K562 (cell line): Measurements from ENCODE around the gene NR1I3. TPM values are rescaled to one million over a fixed set of nuclear protein-coding genes. Genes with fewer than 3 reads are reported as not detected.

ENCODE experiments used
- ATAC-seq: fragments of 200-7000 bp; cut with Tn5 transposase; 3 replicates; pipeline ENCODE4 v1.9.1; 2020; ENCODE audit warnings: moderate library complexity
- BruUV-seq: library from RNA; stranded (reverse); fragments of 400-500 nt; replicated peaks from 2 replicates; lab custom pipeline; 2021; lab: Mats Ljungman, UMichigan
- CTCF ChIA-PET: fragments of 300-600 bp; formaldehyde crosslinking; extraction: SDS; loops from one replicate; lab custom pipeline; 2021; ENCODE audit warnings: low intra/inter-chr PET ratio; lab: Yijun Ruan, JAX
- POLR2A ChIA-PET: fragments of 300-600, 350-650 bp; sonication (Branson Sonifier 250); formaldehyde crosslinking; extraction: SDS; loops from one replicate; lab custom pipeline; 2021; ENCODE audit warnings: antibody characterized with exemption, inconsistent platforms; lab: Yijun Ruan, JAX
- DNase-seq, 4 experiments: peaks; one replicate each; pipeline versions ENCODE4 v3.0.0 to v3.0.0-alpha.2; 2011 to 2018; ENCODE audit warnings: low spot score in 3 of 4, mixed read lengths in 3 of 4; ENCODE audit errors: extremely low read depth in 1 of 4
- FAIRE-seq: peaks from 2 replicates; lab custom pipeline; 2011; peaks lifted over from hg19 to GRCh38; lab: Jason Lieb, UNC
- H2AFZ ChIP-seq: 2 replicates; pipeline ENCODE4 v1.6.0; 2011; ENCODE audit warnings: low read depth, low read length, control low read depth, inconsistent platforms
- H3K27ac ChIP-seq: fragments of 200-600 bp; 3 replicates; pipeline ENCODE4 v1.8.0; 2011; ENCODE audit warnings: low read depth, mild to moderate bottlenecking, control low read depth, inconsistent platforms, low read length, moderate library complexity, mixed read lengths; ENCODE audit errors: extremely low read depth
- H3K27me3 ChIP-seq, 2 experiments: fragments of 300-600 bp in 1 of 2; 2 replicates in 1 of 2; 3 replicates in 1 of 2; pipeline versions ENCODE4 v1.6.0 to v1.8.0; 2011; ENCODE audit warnings: inconsistent platforms in 2 of 2, low read length in 2 of 2, mild to moderate bottlenecking in 1 of 2, mixed read lengths in 1 of 2, moderate library complexity in 1 of 2; ENCODE audit not compliant: control insufficient read depth in 2 of 2, insufficient read depth in 2 of 2
- H3K36me3 ChIP-seq: fragments of 300-600 bp; 3 replicates; pipeline ENCODE4 v1.8.0; 2011; ENCODE audit warnings: mild to moderate bottlenecking, low read length, inconsistent platforms; ENCODE audit not compliant: control insufficient read depth, insufficient read depth
- H3K4me1 ChIP-seq, 2 experiments: fragments of 200-600 bp in 1 of 2; replicated peaks in 1 of 2; 2 replicates in 1 of 2; 3 replicates in 1 of 2; pipeline versions ENCODE4 v1.5.1 to v1.8.0; 2011; ENCODE audit warnings: inconsistent platforms in 2 of 2, low read length in 2 of 2, mild to moderate bottlenecking in 1 of 2, mixed read lengths in 1 of 2, moderate library complexity in 1 of 2; ENCODE audit not compliant: control insufficient read depth in 2 of 2, insufficient read depth in 2 of 2
- H3K4me2 ChIP-seq: 2 replicates; pipeline ENCODE4 v1.6.1; 2011; ENCODE audit warnings: low read length, control low read depth, inconsistent platforms, mixed read lengths; ENCODE audit not compliant: insufficient read depth
- H3K4me3 ChIP-seq: fragments of 200-600 bp; sonication (generic), shearing (Covaris generic); 2 replicates; pipeline ENCODE4 v1.5.1; 2016; ENCODE audit warnings: control low read depth, inconsistent platforms
- H3K79me2 ChIP-seq: fragments of 200-600 bp; 3 replicates; pipeline ENCODE4 v1.8.0; 2011; ENCODE audit warnings: low read length, inconsistent platforms; ENCODE audit not compliant: control insufficient read depth, insufficient read depth
- H3K9ac ChIP-seq, 2 experiments: 2 replicates each; pipeline versions ENCODE4 v1.6.0 to v1.6.1; 2011; ENCODE audit warnings: low read depth in 2 of 2, low read length in 2 of 2, control low read depth in 1 of 2, inconsistent platforms in 1 of 2, mild to moderate bottlenecking in 1 of 2, mixed read lengths in 1 of 2; ENCODE audit not compliant: insufficient read depth in 1 of 2
- H3K9me1 ChIP-seq: one replicate; pipeline ENCODE4 v1.6.0; 2011; ENCODE audit warnings: inconsistent platforms, mild to moderate bottlenecking, low read length, moderate library complexity; ENCODE audit not compliant: control insufficient read depth, insufficient read depth
- H3K9me3 ChIP-seq: replicated peaks from 2 replicates; pipeline ENCODE4 v1.5.1; 2011; ENCODE audit warnings: low read depth, low read length, inconsistent platforms; ENCODE audit not compliant: control insufficient read depth, insufficient read depth
- H4K20me1 ChIP-seq: replicated peaks from 2 replicates; pipeline ENCODE4 v1.6.1; 2011; ENCODE audit warnings: low read length, inconsistent platforms, mixed read lengths; ENCODE audit not compliant: control insufficient read depth, insufficient read depth
- BRF1 ChIP-seq: IDR thresholded peaks from 3 replicates; pipeline ENCODE4 v1.6.1; 2011; ENCODE audit warnings: borderline replicate concordance, mild to moderate bottlenecking; ENCODE audit not compliant: insufficient read length; ENCODE audit errors: extremely low read depth
- ETS1 ChIP-seq: conservative IDR thresholded peaks from 2 replicates; pipeline ENCODE4 v1.6.1; 2011; ENCODE audit warnings: low read depth, mild to moderate bottlenecking, low read length; ENCODE audit not compliant: control insufficient read depth
- HDAC2 ChIP-seq: fragments of 450-650 bp; IDR thresholded peaks from 2 replicates; pipeline ENCODE4 v1.6.1; 2016; ENCODE audit warnings: mild to moderate bottlenecking
- MTA2 ChIP-seq: fragments of 450-650 bp; IDR thresholded peaks from 2 replicates; pipeline ENCODE4 v1.6.1; 2016; ENCODE audit warnings: low read depth
- MYBL2 ChIP-seq, 2 experiments: fragments of 450-650 bp in 1 of 2; sonication (generic) in 1 of 2; formaldehyde crosslinking in 1 of 2; IDR thresholded peaks; 2 replicates each; pipeline versions ENCODE4 v1.6.1 to v1.8.1; 2017 to 2022; ENCODE audit warnings: borderline replicate concordance in 1 of 2, inconsistent platforms in 1 of 2, low read depth in 1 of 2, mild to moderate bottlenecking in 1 of 2, missing genetic modification reagents in 1 of 2, moderate library complexity in 1 of 2
- NCOA1 ChIP-seq: fragments of 450-650 bp; IDR thresholded peaks from 2 replicates; pipeline ENCODE4 v1.6.1; 2016; ENCODE audit warnings: low read depth
- NCOA2 ChIP-seq, 2 experiments: fragments of 450-650 bp; IDR thresholded peaks; 2 replicates each; pipeline ENCODE4 v1.6.1; 2018; ENCODE audit warnings: mild to moderate bottlenecking in 2 of 2, moderate library complexity in 1 of 2; ENCODE audit not compliant: partially characterized antibody in 2 of 2
- RBM22 ChIP-seq: fragments of 200-400 bp; formaldehyde crosslinking; IDR thresholded peaks from 2 replicates; pipeline ENCODE4 v1.6.1; 2018; ENCODE audit warnings: low read length, low read depth; ENCODE audit not compliant: poor library complexity, severe bottlenecking
- TAF7 ChIP-seq: fragments of 450-650 bp; IDR thresholded peaks from 2 replicates; pipeline ENCODE4 v1.6.1; 2016; ENCODE audit warnings: missing genetic modification characterization, missing compliant biosample characterization
- XRCC3 ChIP-seq: fragments of 450-650 bp; IDR thresholded peaks from 2 replicates; pipeline ENCODE4 v1.6.1; 2017; ENCODE audit warnings: mild to moderate bottlenecking, moderate library complexity
- ZNF133 ChIP-seq: fragments of 250-450 bp; sonication (Bioruptor Pico); IDR thresholded peaks from 2 replicates; pipeline ENCODE4 v1.4.0; 2020; ENCODE audit warnings: mild to moderate bottlenecking
- ZNF140 ChIP-seq: fragments of 250-450 bp; sonication (Bioruptor Pico); IDR thresholded peaks from 2 replicates; pipeline ENCODE4 v1.8.0; 2021; ENCODE audit warnings: moderate library complexity, mild to moderate bottlenecking, inconsistent platforms
- ZNF24 ChIP-seq: fragments of 450-650 bp; IDR thresholded peaks from 2 replicates; pipeline ENCODE4 v1.6.1; 2016
- ZNF609 ChIP-seq: sonication (generic); formaldehyde crosslinking; IDR thresholded peaks from 2 replicates; pipeline ENCODE4 v1.8.1; 2023; ENCODE audit warnings: missing genetic modification reagents, mild to moderate bottlenecking, borderline replicate concordance
- ZSCAN29 ChIP-seq: fragments of 450-650 bp; IDR thresholded peaks from 2 replicates; pipeline ENCODE4 v1.6.1; 2017
- WGBS: fragments of 100-300 bp; shearing (Covaris generic); methylation state at CpG from one replicate; pipeline ENCODE4 v1.1.6; 2016; ENCODE audit warnings: low coverage, mixed read lengths; ENCODE audit not compliant: insufficient coverage; ENCODE audit errors: missing lambda C conversion rate; 5-methylcytosine and 5-hydroxymethylcytosine counted together
- in situ Hi-C: fragments of 300-500 bp; cut with MboI; formaldehyde crosslinking; loops from 4 replicates; pipeline ENCODE4 v1.15.0; 2018; ENCODE audit warnings: inconsistent platforms, mixed read lengths
- intact Hi-C: fragments of 100-400 bp; cut with micrococcal nuclease; formaldehyde crosslinking; loops from 2 replicates; pipeline ENCODE4 v1.14.2; 2022
- polyA plus RNA-seq, 8 experiments: library from polyadenylated mRNA; depleted of rRNA in 4 of 8; stranded (reverse) in 5 of 8; unstranded in 3 of 8; fragments of >200 nt; fragmentation: Nextera tagmentation in 2 of 8; fragmentation: Illumina TruSeq in 1 of 8; extraction: Ambion mirVana in 2 of 8; extraction: Trizol in 1 of 8; gene quantifications; 2 replicates each; pipeline versions ENCODE4 v1.2.1 to v1.2.3, GENCODE V29; 2011 to 2014; ENCODE audit warnings: inconsistent platforms in 1 of 8, missing spikeins in 1 of 8
- total RNA-seq, 7 experiments: library from RNA; depleted of rRNA in 6 of 7; stranded (reverse); fragments of >200 nt in 6 of 7; fragmentation: Illumina TruSeq in 2 of 7; extraction: Trizol in 2 of 7; gene quantifications; 2 replicates each; pipeline versions ENCODE4 v1.2.1 to v1.2.3, GENCODE V29; 2011 to 2021; ENCODE audit warnings: low replicate concordance in 1 of 7

NR1I3 gene
- total and polyA plus RNA-seq, 9 of the 15 experiments (the other 6 are each of a cell fraction or from before 2014, with no cell fraction given): 0.11 TPM; not detected in 8

- Histone ChIP-seq H3K4me2 (no peak overlapping the region), H3K9me1 (no peaks in the 10 kb centered on the region), H3K27ac (no peak overlapping the region), H2AFZ (no peak overlapping the region), H3K27me3 (no peaks in the 10 kb centered on the region), H3K36me3 (peaks cover 52% of the 10 kb centered on the region), H3K4me3 (no peak overlapping the region), H3K9ac (no peak overlapping the region), H3K79me2 (no peaks in the 10 kb centered on the region), H3K4me1 (peaks cover 7 to 23% of the 10 kb centered on the region in 2 experiments; a peak in 4 of 5 replicates), H3K9me3 (no peaks in the 10 kb centered on the region), H4K20me1 (0 out of 2 replicates have a peak, but pooled peaks cover 4% of the 10 kb centered on the region)
- no TSS peak for BruUV-seq
- intact Hi-C loops (no loop called here), in situ Hi-C loops (no loop called here)
- DNase-seq (no peak), ATAC-seq (no peak), FAIRE-seq (no peak)
- POLR2A ChIA-PET: interaction anchor here (0.7 kb wide), 1 partner anchor 12 kb away, joined by 3 read pairs; no protein-coding TSS in a partner anchor
- WGBS: 91% methylated on average over 9 of the region's 9 CpGs
- TF ChIP-seq ETS1 (no peak), NCOA2 (IDR thresholded peaks at IDR 0.05; ENCODE audit: partially characterized antibody in 2 of 2) (no peak), ZNF24 (no peak), TAF7 (no peak), MTA2 (no peak), BRF1 (no peak), RBM22 (no peak), ZNF140 (CRISPR knock-in tag) (no peak), HDAC2 (no peak), MYBL2 (IDR thresholded peaks at IDR 0.05; ENCODE audit: low read depth) (no peak), MYBL2 (CRISPR knock-in tag; IDR thresholded peaks at IDR 0.05; ENCODE audit: borderline replicate concordance) (no peak), ZSCAN29 (no peak), ZNF133 (CRISPR knock-in tag) (no peak), XRCC3 (no peak), ZNF609 (CRISPR knock-in tag) (no peak), NCOA1 (no peak)
- CTCF ChIA-PET: no interaction called here
Observed at GRCh38 chr1:161214369-161214768, 23.6 kb downstream of the NR1I3 start.
